Thoracic aorta (tissue), 2 donors: ENCODE results near the gene CDH8. TPM values are rescaled to one million over a fixed set of nuclear protein-coding genes. Genes with fewer than 3 reads are reported as not detected.

Experiments used
- ATAC-seq: fragments of 150-250 bp; one replicate; pipeline ENCODE4 v1.8.0; 2017; ENCODE audit warnings: low read depth; ENCODE audit not compliant: insufficient number of reproducible peaks, low FRiP score
- DNase-seq: peaks from one replicate; pipeline ENCODE4 v3.0.0-alpha.2; 2020; ENCODE audit warnings: low spot score
- H3K27ac ChIP-seq, 2 donors: fragments of 200-600 bp; sonication (generic); 1 replicate in 1 of 2; 2 replicates in 1 of 2; pipeline ENCODE4 v1.5.1; 2016; ENCODE audit warnings: mild to moderate bottlenecking in 2 of 2, moderate library complexity in 2 of 2
- H3K27me3 ChIP-seq: fragments of 200-600 bp; sonication (generic); replicated peaks from 2 replicates; pipeline ENCODE4 v1.6.0; 2016; ENCODE audit warnings: mild to moderate bottlenecking; ENCODE audit not compliant: insufficient read depth
- H3K36me3 ChIP-seq: fragments of 200-600 bp; sonication (generic); one replicate; pipeline ENCODE4 v1.5.1; 2016
- H3K4me1 ChIP-seq, 2 donors: fragments of 200-600 bp; sonication (generic); 1 replicate in 1 of 2; 2 replicates in 1 of 2; pipeline versions ENCODE4 v1.5.1 to v1.6.0; 2016; ENCODE audit warnings: low read depth in 2 of 2, mild to moderate bottlenecking in 1 of 2; ENCODE audit not compliant: control insufficient read depth in 1 of 2
- H3K4me3 ChIP-seq: fragments of 200-600 bp; sonication (generic); 2 replicates; pipeline ENCODE4 v1.5.1; 2016; ENCODE audit warnings: mild to moderate bottlenecking
- H3K9me3 ChIP-seq: fragments of 200-600 bp; sonication (generic); 2 replicates; pipeline ENCODE4 v1.5.1; 2016
- CTCF ChIP-seq: fragments of 200-600 bp; sonication (generic); IDR thresholded peaks from one replicate; pipeline ENCODE4 v1.5.1; 2019; ENCODE audit warnings: antibody characterized with exemption
- total RNA-seq, 2 donors: library from RNA; depleted of rRNA; stranded (reverse); fragments of >200 nt; gene quantifications; one replicate each; pipeline versions ENCODE4 v1.1.0 to v1.2.3, GENCODE V29; 2016

CDH8 gene
- total RNA-seq, 2 donors from 2014 or later, result 5.4 to 7.0 TPM

GRCh38 chr16:61763013-61763412, 273.2 kb downstream of the CDH8 start:
- ATAC-seq, result no peak
- Histone ChIP-seq H3K4me1 (no peaks in the 10 kb centered on the region), H3K9me3 (no peaks in the 10 kb centered on the region), H3K4me3 (no peak overlapping the region), H3K36me3 (no peaks in the 10 kb centered on the region), H3K27ac (no peak overlapping the region), H3K27me3 (no peaks in the 10 kb centered on the region)
- no peak for TF ChIP-seq CTCF
- DNase-seq, result no peak

- Histone ChIP-seq H3K27ac (no peak overlapping the region), H3K27me3 (no peaks in the 10 kb centered on the region), H3K36me3 (no peaks in the 10 kb centered on the region), H3K4me1 (no peaks in the 10 kb centered on the region), H3K4me3 (no peak overlapping the region), H3K9me3 (no peaks in the 10 kb centered on the region)
- no peak for ATAC-seq
- TF ChIP-seq CTCF, result no peak
- DNase-seq, result no peak
Measured at GRCh38 chr16:61730997-61731396, 305.2 kb downstream of the CDH8 start.

- no peak for ATAC-seq
- H3K4me1 ChIP-seq, result no peaks in the 10 kb centered on the region
- no peak for DNase-seq
- H3K27ac ChIP-seq, result no peak overlapping the region
- no peak overlapping the region for H3K4me3 ChIP-seq
- no peak for TF ChIP-seq CTCF
- no peaks in the 10 kb centered on the region for H3K27me3 ChIP-seq
- H3K36me3 ChIP-seq, result no peaks in the 10 kb centered on the region
- no peaks in the 10 kb centered on the region for H3K9me3 ChIP-seq
Measured at GRCh38 chr16:61726701-61727100, 309.5 kb downstream of the CDH8 start.

GRCh38 chr16:61726125-61726524, 310.1 kb downstream of the CDH8 start:
- Histone ChIP-seq H3K4me3 (no peak overlapping the region), H3K27ac (no peak overlapping the region), H3K27me3 (no peaks in the 10 kb centered on the region), H3K9me3 (no peaks in the 10 kb centered on the region), H3K36me3 (no peaks in the 10 kb centered on the region), H3K4me1 (no peaks in the 10 kb centered on the region)
- no peak for DNase-seq
- no peak for TF ChIP-seq CTCF
- ATAC-seq, result no peak

- Histone ChIP-seq H3K4me3 (no peak overlapping the region), H3K9me3 (no peaks in the 10 kb centered on the region), H3K4me1 (no peaks in the 10 kb centered on the region), H3K36me3 (no peaks in the 10 kb centered on the region), H3K27me3 (no peaks in the 10 kb centered on the region), H3K27ac (no peak overlapping the region)
- DNase-seq (no peak), ATAC-seq (no peak)
- TF ChIP-seq CTCF, result no peak
Measured at GRCh38 chr16:61721544-61721943, 314.7 kb downstream of the CDH8 start.
